ENCODE results near the gene THAP7.

Gene THAP7

GRCh38 chr22:21020802-21021429, 19.0 kb upstream of the THAP7 start:
- no peak for DNase-seq
- Histone ChIP-seq H3K27ac (no peak overlapping the region), H3K36me3 (replicated peaks) (no peaks in the 10 kb centered on the region), H3K4me3 (ENCODE audit: low read depth, low read length) (no peak overlapping the region), H3K27me3 (replicated peaks) (no peaks in the 10 kb centered on the region)
- peak; percentile 71 for TF ChIP-seq CTCF (IDR thresholded peaks at IDR 0.05; ENCODE audit: low read depth, low read length, missing control alignments)
- in situ Hi-C loops (cut with HindIII; ENCODE audit: low pct_ligation_motif_present, low sequenced_read_pairs), result no loop called here

- no peak for TF ChIP-seq CTCF (IDR thresholded peaks at IDR 0.05; ENCODE audit: low read depth, low read length, missing control alignments)
- Histone ChIP-seq H3K4me3 (ENCODE audit: low read depth, low read length) (no peak overlapping the region), H3K27ac (no peak overlapping the region), H3K27me3 (replicated peaks) (no peaks in the 10 kb centered on the region), H3K36me3 (replicated peaks) (no peaks in the 10 kb centered on the region)
- DNase-seq, result no peak
- in situ Hi-C loops (cut with HindIII; ENCODE audit: low pct_ligation_motif_present, low sequenced_read_pairs), result no loop called here
These were observed 16.4 kb upstream of the THAP7 start for GRCh38 chr22:21018314-21018713.

- no peak overlapping the region for H3K4me3 ChIP-seq (ENCODE audit: low read depth, low read length)
- in situ Hi-C loops (cut with HindIII; ENCODE audit: low pct_ligation_motif_present, low sequenced_read_pairs), result no loop called here
- no peak for DNase-seq
- no peaks in the 10 kb centered on the region for H3K36me3 ChIP-seq (replicated peaks)
- TF ChIP-seq CTCF (IDR thresholded peaks at IDR 0.05; ENCODE audit: low read depth, low read length, missing control alignments), result no peak
- no peak overlapping the region for H3K27ac ChIP-seq
- no peaks in the 10 kb centered on the region for H3K27me3 ChIP-seq (replicated peaks)
These were observed 14.9 kb upstream of the THAP7 start for GRCh38 chr22:21016644-21017420.

- Histone ChIP-seq H3K36me3 (replicated peaks) (no peaks in the 10 kb centered on the region), H3K4me3 (ENCODE audit: low read depth, low read length) (no peak overlapping the region), H3K27me3 (replicated peaks) (no peaks in the 10 kb centered on the region), H3K27ac (no peak overlapping the region)
- in situ Hi-C loops (cut with HindIII; ENCODE audit: low pct_ligation_motif_present, low sequenced_read_pairs), result no loop called here
- no peak for DNase-seq
- no peak for TF ChIP-seq CTCF (IDR thresholded peaks at IDR 0.05; ENCODE audit: low read depth, low read length, missing control alignments)
These were observed 13.6 kb upstream of the THAP7 start for GRCh38 chr22:21015466-21016006.

GRCh38 chr22:21014726-21015465, 13.0 kb upstream of the THAP7 start, which contains the start of gene P2RX6:
P2RX6 (plus strand) TSS chr22:21015165; CDS start chr22:21015175, 10 bp downstream.
- Histone ChIP-seq H3K4me3 (ENCODE audit: low read depth, low read length) (peak within 1 kb of the TSS; percentile 64), H3K36me3 (replicated peaks) (no peaks in the 10 kb centered on the region), H3K27ac (peak within 1 kb of the TSS; percentile 1), H3K27me3 (replicated peaks) (no peaks in the 10 kb centered on the region)
- no peak for TF ChIP-seq CTCF (IDR thresholded peaks at IDR 0.05; ENCODE audit: low read depth, low read length, missing control alignments)
- in situ Hi-C loops (cut with HindIII; ENCODE audit: low pct_ligation_motif_present, low sequenced_read_pairs), result no loop called here
- peak; percentile 25 for DNase-seq

All from brain microvascular endothelial cell (primary cell).